NCI-H748 (cell line): ENCODE measurements around the gene ZC3H12D.

Experiments used
- DNase-seq: peaks from one replicate; lab custom pipeline; 2025; ENCODE audit not compliant: unreplicated experiment; lab: John Stamatoyannopoulos, UW

The ZC3H12D gene

DNA sequence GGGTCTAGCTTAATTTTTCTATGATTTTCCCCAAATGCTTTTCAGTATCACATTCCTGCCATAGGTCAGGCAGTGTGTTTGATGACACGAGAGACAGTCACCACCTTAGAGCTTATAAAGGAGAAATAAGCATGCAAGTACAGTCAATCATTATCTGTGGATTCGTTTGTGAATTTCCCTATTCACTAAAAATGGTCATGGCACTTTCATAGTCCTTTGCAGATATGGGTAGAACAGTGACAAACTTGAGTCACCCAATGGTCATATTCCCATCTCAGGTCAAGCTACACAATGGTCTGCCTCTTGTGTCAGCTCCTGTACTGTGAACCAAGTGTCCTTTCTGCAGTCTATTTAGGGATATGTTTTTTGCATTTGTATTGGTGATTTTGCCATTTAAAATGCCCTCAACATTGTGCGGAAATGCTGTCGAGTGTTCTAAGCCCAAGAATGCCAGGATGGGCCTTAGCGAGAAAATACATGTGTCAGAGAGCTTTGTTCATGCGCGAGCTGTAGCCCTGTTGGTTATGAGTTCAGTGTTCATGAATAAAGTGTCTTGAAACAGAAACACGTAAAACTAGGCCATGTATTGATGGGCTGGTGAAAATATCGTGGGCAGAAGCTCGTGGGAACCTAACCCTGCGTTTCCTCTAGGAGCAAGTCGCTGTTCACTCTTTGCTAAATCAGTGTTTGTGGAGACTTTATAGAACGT, 65.0 kb downstream of the ZC3H12D start:
- DNase-seq, result no peak

DNA sequence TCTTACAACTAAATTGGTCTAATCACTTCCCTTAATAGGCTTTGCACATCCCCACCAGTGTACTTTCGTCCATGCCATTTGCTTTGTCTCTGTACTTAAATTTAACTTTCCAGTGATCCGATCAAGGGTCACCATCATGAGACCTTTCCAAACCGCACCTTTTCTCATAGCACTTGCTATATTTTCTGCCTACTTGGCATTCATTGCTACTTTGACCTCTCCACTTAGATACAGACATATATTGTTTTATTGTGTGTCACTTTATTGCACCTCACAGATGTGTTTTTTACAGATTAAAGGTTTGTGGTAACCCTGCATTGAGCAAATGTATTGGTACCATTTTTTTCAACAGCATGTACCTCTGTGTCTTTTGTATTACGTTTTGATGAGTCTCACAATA, 70.0 kb downstream of the ZC3H12D start:
- DNase-seq, result no peak

DNA sequence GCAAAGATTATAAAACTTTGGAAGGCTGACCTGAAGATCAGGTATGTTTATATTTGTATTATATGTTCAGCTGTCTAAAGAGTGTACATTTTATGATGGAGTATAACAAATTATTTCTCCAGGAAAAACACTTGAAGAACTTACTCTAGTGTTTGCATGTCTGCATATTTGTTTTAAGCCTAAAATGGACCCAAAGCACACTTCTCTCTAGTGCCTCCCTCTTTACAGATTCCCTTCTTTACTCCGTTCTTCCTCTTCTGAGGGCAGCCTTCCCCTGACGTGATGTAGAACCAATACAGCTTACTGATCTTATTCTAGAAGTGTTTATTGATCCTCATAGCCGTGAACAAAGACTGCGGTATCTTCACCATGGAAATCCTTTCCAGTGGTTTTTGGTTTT, 70.8 kb downstream of the ZC3H12D start:
- no peak for DNase-seq

DNA sequence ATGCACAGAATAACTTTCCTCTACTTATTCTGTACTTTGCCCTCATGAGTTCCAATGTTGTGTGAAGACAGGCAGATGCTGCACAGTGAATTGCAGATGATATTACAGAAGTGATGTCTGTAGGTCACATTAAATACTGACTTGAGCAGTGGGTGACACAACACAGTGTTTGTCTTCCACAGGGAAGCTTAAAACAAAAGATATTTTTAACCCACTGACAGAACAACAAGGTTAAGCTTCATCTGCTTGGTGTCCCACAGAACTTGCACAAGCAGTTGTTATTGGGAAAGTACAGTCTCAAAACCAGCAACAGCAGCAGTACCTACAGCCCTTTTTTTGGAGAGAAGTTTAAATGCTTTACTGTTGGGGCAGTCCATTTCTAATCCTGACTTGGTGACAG, 74.3 kb downstream of the ZC3H12D start:
- DNase-seq, result no peak

DNA sequence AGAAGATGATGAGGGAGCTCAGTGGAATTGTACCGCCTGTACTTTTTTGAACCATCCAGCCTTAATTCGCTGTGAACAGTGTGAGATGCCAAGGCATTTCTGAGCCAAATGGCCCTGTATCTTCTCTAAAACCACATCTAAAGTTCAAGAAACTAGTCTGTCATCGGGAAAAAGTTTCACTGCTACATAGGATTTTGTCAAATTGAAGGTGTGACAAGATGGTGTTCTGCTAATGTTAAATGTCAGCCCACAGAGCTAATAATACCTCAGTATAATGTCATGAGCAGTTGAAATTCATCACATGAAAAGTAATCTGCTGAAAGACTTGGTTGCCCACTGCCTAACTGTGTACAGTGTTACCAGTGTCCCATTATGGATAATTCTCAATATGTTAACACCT, 75.2 kb downstream of the ZC3H12D start:
- no peak for DNase-seq

DNA sequence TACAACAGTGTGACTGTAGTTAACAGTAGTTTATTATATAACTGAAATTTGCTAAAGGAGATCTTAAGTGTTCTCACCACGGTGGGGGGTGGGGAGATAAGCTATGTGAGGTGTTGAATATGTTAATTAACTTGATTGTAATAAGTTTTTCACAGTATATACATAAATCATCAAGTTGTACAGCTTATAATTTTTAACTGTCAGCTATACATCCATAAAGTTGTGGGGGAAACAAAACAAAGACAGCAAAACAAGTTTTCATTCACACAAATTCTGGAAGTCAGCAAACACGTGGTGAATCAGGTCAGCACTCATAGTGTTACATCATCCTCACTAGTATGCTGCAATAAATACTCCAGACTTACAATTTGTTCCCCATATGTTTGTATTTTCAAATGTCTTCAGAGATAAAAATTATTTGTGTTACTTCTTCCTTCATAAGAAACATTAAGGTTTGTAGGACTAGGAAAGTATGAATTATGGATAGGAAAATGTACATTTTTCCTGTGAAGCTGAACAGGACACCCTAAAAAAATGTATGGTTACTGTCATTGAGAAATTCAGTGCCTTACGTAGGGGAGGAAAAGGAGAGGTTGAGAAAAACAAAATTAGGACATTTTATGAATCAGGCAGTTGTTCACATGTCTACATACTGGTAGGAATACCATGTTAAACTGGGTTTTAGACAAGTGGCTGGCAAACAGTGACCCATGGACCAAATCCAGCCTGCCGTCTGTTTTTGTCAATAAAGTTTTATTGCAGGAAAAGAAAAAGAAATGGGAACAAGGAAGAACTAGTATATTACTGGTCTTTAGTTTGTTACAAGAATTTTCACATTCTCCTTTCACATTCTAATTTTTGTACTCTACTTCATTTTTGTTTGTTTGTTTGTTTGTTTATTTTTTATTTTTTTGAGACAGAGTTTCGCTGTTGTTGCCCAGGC, 78.7 kb downstream of the ZC3H12D start:
- DNase-seq, result no peak

DNA sequence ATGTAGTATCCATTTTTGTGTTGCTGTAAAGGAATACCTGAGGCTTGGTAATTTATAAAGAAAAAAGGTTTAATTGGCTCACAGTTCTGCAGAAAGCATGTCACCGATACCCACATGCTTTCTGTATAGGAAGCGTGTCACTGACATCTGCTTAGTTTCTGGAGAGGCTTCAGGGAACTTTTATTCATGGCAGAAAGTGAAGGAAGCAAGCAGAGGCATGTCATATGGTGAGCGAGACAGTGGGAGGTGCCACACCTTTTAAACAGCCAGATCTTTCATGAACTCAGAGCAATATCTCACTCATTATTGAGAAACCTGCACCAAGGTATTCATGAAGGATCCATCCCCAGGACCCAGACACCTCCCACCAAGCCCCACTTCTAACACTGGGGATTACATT, 81.3 kb downstream of the ZC3H12D start:
- no peak for DNase-seq

DNA sequence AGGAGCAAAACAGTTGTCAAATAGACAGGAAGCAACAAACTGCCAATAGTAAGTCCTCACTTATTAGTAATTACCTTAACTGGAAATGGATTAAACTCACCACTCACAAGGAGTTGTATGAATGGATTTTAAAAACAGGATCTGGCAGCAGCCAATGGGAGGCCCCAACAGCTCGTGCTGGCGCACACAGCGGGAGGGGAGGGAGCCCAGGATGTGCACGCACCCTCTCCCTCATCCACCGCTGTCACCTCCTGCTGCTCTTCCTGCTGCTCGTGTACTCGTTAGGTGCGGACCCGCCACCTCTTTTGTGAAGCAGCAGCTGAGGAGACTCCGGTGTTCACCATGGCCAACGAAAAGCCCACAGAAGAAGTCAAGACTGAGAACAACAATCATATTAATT, 84.8 kb downstream of the ZC3H12D start, which contains the start of gene SUMO4:
Gene SUMO4 (plus strand): TSS at position 213 of the 400 bp plus-strand sequence. CDS start 130 bp downstream, at position 343.
- DNase-seq, result no peak

DNA sequence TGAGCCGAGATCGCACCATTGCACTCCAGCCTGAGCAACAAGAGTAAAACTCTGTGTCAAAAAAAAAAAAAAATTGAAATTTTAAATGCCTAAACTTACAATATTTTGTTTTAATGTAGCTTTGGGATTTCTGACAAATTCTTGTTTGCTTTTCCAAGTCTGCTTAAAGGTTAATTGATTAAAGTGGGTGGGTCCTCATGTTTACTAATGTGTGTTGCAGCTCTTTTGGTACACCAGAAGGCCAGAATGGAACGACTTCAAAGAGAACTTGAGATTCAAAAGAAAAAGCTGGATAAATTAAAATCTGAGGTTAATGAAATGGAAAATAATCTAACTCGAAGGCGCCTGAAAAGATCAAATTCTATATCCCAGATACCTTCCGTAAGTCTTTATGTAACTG, 87.4 kb downstream of the ZC3H12D start:
- no peak for DNase-seq
